ENCODE measurements around the gene NRTN.

NRTN gene

GRCh38 chr19:5772416-5772815, 32.5 kb upstream of the NRTN start:
- no peak for TF ChIP-seq FOXP2 (optimal IDR thresholded peaks at IDR 0.05; ENCODE audit: borderline replicate concordance, extremely low read depth, extremely low read length, insufficient read depth)
- no peak for TF ChIP-seq SIN3A (IDR thresholded peaks at IDR 0.05; ENCODE audit: borderline replicate concordance, insufficient read depth, low read length)
- TF ChIP-seq REST (IDR thresholded peaks at IDR 0.05; ENCODE audit: insufficient read depth in 1 of 2, low read depth in 2 of 2, low read length in 2 of 2), result no peak
- no peak for TF ChIP-seq POLR2AphosphoS5 (IDR thresholded peaks at IDR 0.05; ENCODE audit: low read depth, low read length)
- TF ChIP-seq TAF1 (IDR thresholded peaks at IDR 0.05; ENCODE audit: borderline replicate concordance, insufficient read depth, low read length), result no peak

- TF ChIP-seq FOXP2 (optimal IDR thresholded peaks at IDR 0.05; ENCODE audit: borderline replicate concordance, extremely low read depth, extremely low read length, insufficient read depth), result no peak
- TF ChIP-seq TAF1 (IDR thresholded peaks at IDR 0.05; ENCODE audit: borderline replicate concordance, insufficient read depth, low read length), result no peak
- TF ChIP-seq REST (IDR thresholded peaks at IDR 0.05; ENCODE audit: insufficient read depth in 1 of 2, low read depth in 2 of 2, low read length in 2 of 2), result no peak
- TF ChIP-seq POLR2AphosphoS5 (IDR thresholded peaks at IDR 0.05; ENCODE audit: low read depth, low read length), result no peak
- no peak for TF ChIP-seq SIN3A (IDR thresholded peaks at IDR 0.05; ENCODE audit: borderline replicate concordance, insufficient read depth, low read length)
Observed at GRCh38 chr19:5773276-5773675, 31.6 kb upstream of the NRTN start.

GRCh38 chr19:5774921-5775320, 29.9 kb upstream of the NRTN start:
- TF ChIP-seq REST (IDR thresholded peaks at IDR 0.05; ENCODE audit: insufficient read depth in 1 of 2, low read depth in 2 of 2, low read length in 2 of 2), result no peak

- TF ChIP-seq POLR2AphosphoS5 (IDR thresholded peaks at IDR 0.05; ENCODE audit: low read depth, low read length) (no peak), SIN3A (IDR thresholded peaks at IDR 0.05; ENCODE audit: borderline replicate concordance, insufficient read depth, low read length) (no peak), TAF1 (IDR thresholded peaks at IDR 0.05; ENCODE audit: borderline replicate concordance, insufficient read depth, low read length) (no peak), FOXP2 (optimal IDR thresholded peaks at IDR 0.05; ENCODE audit: borderline replicate concordance, extremely low read depth, extremely low read length, insufficient read depth) (no peak), REST (IDR thresholded peaks at IDR 0.05; ENCODE audit: insufficient read depth in 1 of 2, low read depth in 2 of 2, low read length in 2 of 2) (no peak)
Observed at GRCh38 chr19:5775668-5776309, 29.1 kb upstream of the NRTN start.

GRCh38 chr19:5778402-5778801, 26.5 kb upstream of the NRTN start:
- no peak for TF ChIP-seq REST (IDR thresholded peaks at IDR 0.05; ENCODE audit: insufficient read depth in 1 of 2, low read depth in 2 of 2, low read length in 2 of 2)
- TF ChIP-seq POLR2AphosphoS5 (IDR thresholded peaks at IDR 0.05; ENCODE audit: low read depth, low read length), result no peak
- no peak for TF ChIP-seq TAF1 (IDR thresholded peaks at IDR 0.05; ENCODE audit: borderline replicate concordance, insufficient read depth, low read length)
- no peak for TF ChIP-seq SIN3A (IDR thresholded peaks at IDR 0.05; ENCODE audit: borderline replicate concordance, insufficient read depth, low read length)
- TF ChIP-seq FOXP2 (optimal IDR thresholded peaks at IDR 0.05; ENCODE audit: borderline replicate concordance, extremely low read depth, extremely low read length, insufficient read depth), result no peak

All from PFSK-1 (cell line).